ELR (cell line): ENCODE data around the gene CRB1.

Source experiments
- DNase-seq: peaks from one replicate; pipeline ENCODE4 v3.0.0-alpha.2; 2015; ENCODE audit warnings: low read depth

Gene CRB1

GRCh38 chr1:197268012-197268411 lies at the start of gene CRB1:
Gene CRB1, plus strand, starts transcription at chr1:197268252. Its CDS starts 161 bp downstream, at chr1:197268413.
- peak; percentile 25 for DNase-seq

DNA sequence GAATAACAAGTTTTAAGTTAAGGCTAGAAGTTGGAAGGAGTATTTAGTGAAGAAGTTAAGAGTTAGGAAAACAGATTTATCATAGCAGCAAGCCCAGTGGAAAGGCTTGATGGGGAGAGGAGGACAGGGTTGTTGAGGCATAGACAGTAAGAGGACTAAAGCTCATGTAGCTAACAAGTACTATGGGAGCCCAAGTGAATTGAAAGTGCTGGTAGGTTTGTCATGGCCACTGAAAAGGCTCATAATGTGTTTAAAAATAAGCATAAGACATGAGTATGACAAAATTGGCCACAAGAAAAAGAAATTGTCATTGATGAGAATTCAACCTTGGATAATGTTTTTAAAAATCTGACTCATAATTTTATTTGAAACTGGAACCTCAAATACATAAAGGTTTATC lies 49.2 kb upstream of the CRB1 start:
- DNase-seq: no peak

GRCh38 chr1:197222025-197222685 lies 45.9 kb upstream of the CRB1 start:
- DNase-seq: no peak

- DNase-seq: no peak
These were observed 45.3 kb upstream of the CRB1 start for GRCh38 chr1:197222780-197223179.

- DNase-seq: peak; percentile 26
These were observed 43.9 kb upstream of the CRB1 start for GRCh38 chr1:197224160-197224559.

- DNase-seq: no peak
These were observed 42.4 kb upstream of the CRB1 start for GRCh38 chr1:197225611-197226010.

DNA sequence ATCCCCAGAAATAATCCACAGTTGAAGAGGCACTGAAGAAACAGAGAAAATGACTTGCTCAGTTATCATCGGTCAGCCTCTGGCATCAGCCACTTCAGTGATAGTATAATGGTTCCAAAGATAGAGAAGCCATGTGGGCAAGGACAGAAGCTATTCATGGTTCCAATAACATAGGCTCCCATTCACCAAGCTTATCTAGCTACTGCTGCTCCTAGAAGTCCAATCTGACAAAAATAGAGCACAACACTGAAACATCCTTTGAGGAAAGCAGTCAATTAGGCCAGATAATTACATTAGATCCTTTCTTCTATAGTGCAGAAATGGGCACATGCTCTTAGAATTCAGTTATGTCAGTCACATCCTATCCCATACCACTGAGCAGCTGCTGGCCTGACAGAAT lies 33.5 kb upstream of the CRB1 start:
- DNase-seq: no peak

- no peak for DNase-seq
These were observed 32.7 kb upstream of the CRB1 start for GRCh38 chr1:197235355-197235754.

DNA sequence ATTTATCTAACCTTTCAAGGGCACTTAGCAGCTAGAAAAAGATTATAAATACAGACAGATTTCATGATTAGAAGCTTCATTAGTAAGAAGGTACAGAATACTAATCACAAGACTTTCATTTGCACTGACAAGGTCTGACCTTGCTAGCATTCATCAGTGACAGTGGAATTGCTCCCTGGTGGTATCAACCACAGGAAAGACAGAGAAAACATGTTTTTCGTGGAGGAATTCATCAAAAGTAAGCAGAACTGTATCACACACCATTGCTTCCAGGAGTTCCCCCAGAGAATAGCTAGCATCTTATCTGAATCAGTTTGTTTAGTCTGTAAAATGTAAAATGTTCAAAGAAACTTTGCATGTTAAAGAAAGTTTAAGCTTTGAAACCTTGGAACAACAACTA lies 20.6 kb upstream of the CRB1 start:
- no peak for DNase-seq

DNA sequence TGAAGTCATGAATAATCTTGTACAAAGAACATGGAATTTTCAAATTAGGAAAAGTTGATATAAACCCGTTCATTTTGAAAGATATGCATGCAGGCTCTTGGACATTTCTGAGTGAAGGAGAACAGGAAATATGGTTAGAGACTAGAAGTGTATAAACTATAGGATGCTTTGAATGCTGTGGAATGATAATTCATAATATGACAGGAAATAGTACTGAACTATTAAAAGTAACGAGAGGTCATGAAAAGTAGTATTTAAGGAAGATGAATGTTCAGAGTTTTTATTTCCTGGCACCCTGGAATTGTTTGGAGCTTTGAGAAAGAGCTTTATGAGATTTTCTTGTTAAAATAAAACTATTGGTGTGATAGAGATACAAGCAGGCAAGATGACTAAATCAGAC lies 18.7 kb upstream of the CRB1 start:
- DNase-seq: no peak

- no peak for DNase-seq
These were observed 17.4 kb upstream of the CRB1 start for GRCh38 chr1:197250616-197251015.

DNA sequence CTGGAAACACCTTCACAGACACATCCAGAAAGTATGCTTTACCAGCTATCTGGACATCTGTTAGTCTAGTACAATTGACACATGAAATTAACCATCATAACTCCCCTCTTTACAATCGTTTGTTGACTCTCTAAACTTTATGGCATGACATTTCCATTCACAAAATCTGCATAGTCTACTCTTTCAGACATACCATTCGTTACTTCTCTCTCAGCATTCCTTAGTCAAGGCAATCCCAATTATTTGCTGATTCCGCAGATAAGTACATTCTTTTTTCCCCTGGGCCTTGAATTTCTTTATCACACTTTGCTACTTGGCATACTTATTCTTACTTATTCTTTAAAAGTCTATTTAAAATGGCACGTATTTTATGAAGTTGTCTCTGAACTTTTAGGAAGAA lies 15.1 kb upstream of the CRB1 start:
- DNase-seq: no peak

DNA sequence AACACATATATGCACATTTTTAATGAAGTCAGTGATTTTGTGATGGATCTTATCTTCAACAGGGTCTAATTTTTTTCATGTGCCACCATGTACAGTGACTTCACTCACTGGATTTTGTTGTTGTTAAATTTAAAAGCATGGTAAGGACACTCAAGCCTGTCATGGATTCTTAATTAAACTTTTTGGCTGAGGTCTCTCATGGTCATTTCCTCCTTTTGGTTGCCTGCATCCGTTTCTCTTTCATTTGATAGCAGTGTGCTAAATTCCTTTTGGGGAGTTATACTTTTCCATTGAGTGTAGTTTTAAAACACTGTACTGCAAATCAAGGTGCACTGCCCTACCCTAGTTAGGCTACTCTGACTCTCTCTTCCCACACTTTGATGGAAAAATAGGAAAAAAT lies 13.2 kb upstream of the CRB1 start:
- DNase-seq: no peak

DNA sequence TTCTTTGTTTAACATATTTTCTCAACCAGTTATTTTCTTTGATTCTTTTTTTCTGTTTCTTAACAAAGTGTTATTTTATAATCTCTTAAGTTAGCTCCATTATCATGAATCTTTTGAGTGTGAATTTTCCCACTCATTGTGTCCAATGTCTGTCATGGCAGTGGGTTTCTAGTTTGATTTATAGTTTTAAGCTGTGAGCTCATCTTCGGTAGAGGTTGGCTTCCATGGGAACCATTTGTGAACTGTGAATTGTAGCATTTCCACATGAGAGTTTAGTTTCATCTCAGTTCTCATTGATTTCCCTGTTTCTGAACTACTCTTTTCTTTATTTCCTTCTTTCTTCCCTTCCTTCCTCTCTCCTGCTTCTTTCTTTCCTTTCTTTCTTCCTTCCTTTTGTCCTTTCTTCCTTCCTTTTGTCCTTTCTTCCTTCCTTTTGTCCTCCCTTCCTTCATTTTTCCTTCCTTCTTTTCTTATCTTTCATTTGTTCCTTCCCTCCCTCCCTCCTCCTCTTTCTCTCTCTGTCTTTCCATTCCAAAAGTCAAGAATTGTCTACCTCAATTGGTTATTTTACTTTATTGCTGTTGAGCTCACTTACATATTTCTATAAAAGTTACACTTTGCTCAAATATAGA lies 3.0 kb upstream of the CRB1 start:
- DNase-seq: no peak

DNA sequence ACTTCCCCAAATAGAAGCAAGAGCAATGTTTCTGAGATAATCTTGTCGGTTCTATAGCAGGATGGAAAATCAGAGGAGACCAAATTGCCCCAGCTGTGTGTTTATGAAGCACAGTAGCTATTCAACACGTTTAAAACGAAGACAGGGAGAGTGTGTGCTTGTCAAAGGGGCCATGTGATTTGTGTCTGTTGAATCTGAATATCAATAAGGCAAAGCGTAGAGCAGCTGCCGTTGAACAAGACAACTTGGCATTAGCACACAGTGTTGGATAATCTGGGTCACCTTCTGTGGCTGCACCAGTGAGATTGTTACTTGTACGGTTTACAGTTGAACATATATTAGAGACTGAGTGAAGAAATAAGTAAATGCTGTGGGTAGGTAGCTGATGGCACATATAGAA lies 1.0 kb downstream of the CRB1 start:
- DNase-seq: no peak

DNA sequence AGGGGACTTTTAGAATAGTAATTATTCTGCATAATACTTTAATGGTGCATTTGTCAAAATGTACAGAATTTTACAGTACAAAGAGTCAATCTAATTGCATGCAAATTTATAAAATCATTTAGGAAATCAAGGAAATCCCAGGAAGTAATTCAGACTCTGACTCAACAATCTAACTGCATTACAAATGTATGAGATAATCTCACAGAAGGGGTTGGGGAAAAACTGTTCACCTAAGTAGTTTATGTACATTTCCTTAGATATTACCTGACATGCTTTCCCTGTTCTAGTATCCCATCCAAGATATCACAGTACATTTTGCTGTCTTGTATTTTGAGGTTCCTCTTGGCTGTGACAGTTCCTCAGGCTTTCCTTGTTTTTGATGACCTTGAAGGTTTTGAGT lies 4.7 kb downstream of the CRB1 start:
- DNase-seq: peak; percentile 20

- DNase-seq: no peak
These were observed 9.1 kb downstream of the CRB1 start for GRCh38 chr1:197277166-197277565.

GRCh38 chr1:197284325-197284724 lies 16.3 kb downstream of the CRB1 start:
- DNase-seq: no peak

DNA sequence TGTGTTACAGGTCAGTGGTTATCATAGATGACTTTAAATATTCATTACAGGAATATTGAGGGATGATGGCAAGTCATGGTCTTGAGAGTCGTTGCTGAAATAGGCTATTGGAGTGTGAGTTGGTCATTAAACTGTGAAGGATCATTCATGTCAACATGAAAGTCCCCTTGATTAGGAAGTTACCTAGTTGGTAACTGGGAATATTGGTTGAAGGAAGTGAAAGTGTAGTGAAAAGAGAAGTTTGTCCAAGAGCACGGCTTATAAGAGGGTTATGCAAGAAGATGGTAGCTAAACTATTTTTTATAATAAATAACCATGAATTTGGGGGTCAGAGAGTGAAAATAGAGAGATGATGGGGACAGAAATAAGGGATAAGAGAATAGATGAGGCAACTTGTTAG lies 16.9 kb downstream of the CRB1 start:
- DNase-seq: no peak

- no peak for DNase-seq
These were observed 17.6 kb downstream of the CRB1 start for GRCh38 chr1:197285526-197286205.

GRCh38 chr1:197286634-197287033 lies 18.6 kb downstream of the CRB1 start:
- DNase-seq: no peak

- DNase-seq: no peak
These were observed 19.8 kb downstream of the CRB1 start for GRCh38 chr1:197287863-197288262.

- peak; percentile 58 for DNase-seq
These were observed 34.7 kb downstream of the CRB1 start for GRCh38 chr1:197302775-197303174.

GRCh38 chr1:197303463-197303862 lies 35.4 kb downstream of the CRB1 start:
- DNase-seq: no peak
